CD4-positive, CD25-positive, alpha-beta regulatory T cell (primary cell): ENCODE results near the gene LRG1. TPM values are rescaled to one million over a fixed set of nuclear protein-coding genes. Genes with fewer than 3 reads are reported as not detected.
"Not testable (repeated sequence)": the region's sequence is repeated elsewhere in the genome, so short reads cannot be mapped to it uniquely, and the experiment has no call there.

Source experiments
- ATAC-seq, 2 donors: fragments of 150-1000 bp; cut with Tn5 transposase; one replicate each; pipeline ENCODE4 v1.10.0; 2021; ENCODE audit warnings: low read depth in 2 of 2, moderate number of reproducible peaks in 2 of 2, moderate library complexity in 1 of 2
- DNase-seq, 3 donors: peaks; one replicate each; pipeline versions ENCODE4 v3.0.0 to v3.0.0-alpha.2; 2012 to 2022; ENCODE audit warnings: mixed read lengths in 1 of 3
- H3K27ac ChIP-seq: one replicate; pipeline ENCODE4 v1.7.0; 2013; ENCODE audit warnings: mild to moderate bottlenecking, low read length; ENCODE audit not compliant: insufficient read depth, poor library complexity, severe bottlenecking
- H3K27me3 ChIP-seq: one replicate; pipeline ENCODE4 v1.7.0; 2013; ENCODE audit warnings: low read length; ENCODE audit not compliant: control insufficient read depth, insufficient read depth
- H3K36me3 ChIP-seq: one replicate; pipeline ENCODE4 v1.7.0; 2013; ENCODE audit warnings: mild to moderate bottlenecking, low read length, moderate library complexity; ENCODE audit not compliant: control insufficient read depth, insufficient read depth
- H3K4me1 ChIP-seq: 2 replicates; pipeline ENCODE4 v1.7.0; 2013; ENCODE audit warnings: mild to moderate bottlenecking, low read length; ENCODE audit not compliant: insufficient read depth, control insufficient read depth, poor library complexity, severe bottlenecking
- H3K4me3 ChIP-seq: one replicate; pipeline ENCODE4 v1.7.0; 2013; ENCODE audit warnings: low read depth, mild to moderate bottlenecking, low read length, moderate library complexity
- H3K9me3 ChIP-seq, 2 experiments: 1 replicate in 1 of 2; 2 replicates in 1 of 2; pipeline ENCODE4 v1.7.0; 2013; ENCODE audit warnings: low read length in 2 of 2, mild to moderate bottlenecking in 1 of 2, moderate library complexity in 1 of 2; ENCODE audit not compliant: control insufficient read depth in 2 of 2
- H3K27ac Mint-ChIP-seq, 3 donors: one replicate each; pipeline ENCODE4 v1.8.0; 2020 to 2022; ENCODE audit warnings: mild to moderate bottlenecking in 3 of 3, mixed read lengths in 3 of 3, moderate library complexity in 2 of 3
- H3K27me3 Mint-ChIP-seq: one replicate; pipeline ENCODE4 v1.8.0; 2022; ENCODE audit warnings: mild to moderate bottlenecking, mixed read lengths
- H3K36me3 Mint-ChIP-seq: one replicate; pipeline ENCODE4 v1.8.0; 2020; ENCODE audit warnings: mixed read lengths
- H3K4me1 Mint-ChIP-seq, 4 donors: one replicate each; pipeline ENCODE4 v1.8.0; 2020 to 2022; ENCODE audit warnings: mixed read lengths in 4 of 4, mild to moderate bottlenecking in 1 of 4
- H3K4me3 Mint-ChIP-seq, 4 donors: one replicate each; pipeline ENCODE4 v1.8.0; 2020 to 2022; ENCODE audit warnings: mild to moderate bottlenecking in 4 of 4, mixed read lengths in 4 of 4, moderate library complexity in 3 of 4
- H3K9me3 Mint-ChIP-seq, 7 donors: one replicate each; pipeline ENCODE4 v1.8.0; 2020 to 2022; ENCODE audit warnings: mixed read lengths in 7 of 7, mild to moderate bottlenecking in 3 of 7, moderate library complexity in 2 of 7
- polyA plus RNA-seq, 4 donors: library from polyadenylated mRNA; unstranded; fragments of 300-500 nt; fragmentation: Illumina TruSeq; gene quantifications; one replicate each; pipeline ENCODE4 v1.2.3, GENCODE V29; 2021
- total RNA-seq: library from RNA; stranded (reverse); gene quantifications from one replicate; pipeline ENCODE4 v1.2.3, GENCODE V29; 2022

Gene LRG1
- total and polyA plus RNA-seq, 5 donors from 2014 or later = 0.47 to 1.4 (median 1.1) TPM

DNA sequence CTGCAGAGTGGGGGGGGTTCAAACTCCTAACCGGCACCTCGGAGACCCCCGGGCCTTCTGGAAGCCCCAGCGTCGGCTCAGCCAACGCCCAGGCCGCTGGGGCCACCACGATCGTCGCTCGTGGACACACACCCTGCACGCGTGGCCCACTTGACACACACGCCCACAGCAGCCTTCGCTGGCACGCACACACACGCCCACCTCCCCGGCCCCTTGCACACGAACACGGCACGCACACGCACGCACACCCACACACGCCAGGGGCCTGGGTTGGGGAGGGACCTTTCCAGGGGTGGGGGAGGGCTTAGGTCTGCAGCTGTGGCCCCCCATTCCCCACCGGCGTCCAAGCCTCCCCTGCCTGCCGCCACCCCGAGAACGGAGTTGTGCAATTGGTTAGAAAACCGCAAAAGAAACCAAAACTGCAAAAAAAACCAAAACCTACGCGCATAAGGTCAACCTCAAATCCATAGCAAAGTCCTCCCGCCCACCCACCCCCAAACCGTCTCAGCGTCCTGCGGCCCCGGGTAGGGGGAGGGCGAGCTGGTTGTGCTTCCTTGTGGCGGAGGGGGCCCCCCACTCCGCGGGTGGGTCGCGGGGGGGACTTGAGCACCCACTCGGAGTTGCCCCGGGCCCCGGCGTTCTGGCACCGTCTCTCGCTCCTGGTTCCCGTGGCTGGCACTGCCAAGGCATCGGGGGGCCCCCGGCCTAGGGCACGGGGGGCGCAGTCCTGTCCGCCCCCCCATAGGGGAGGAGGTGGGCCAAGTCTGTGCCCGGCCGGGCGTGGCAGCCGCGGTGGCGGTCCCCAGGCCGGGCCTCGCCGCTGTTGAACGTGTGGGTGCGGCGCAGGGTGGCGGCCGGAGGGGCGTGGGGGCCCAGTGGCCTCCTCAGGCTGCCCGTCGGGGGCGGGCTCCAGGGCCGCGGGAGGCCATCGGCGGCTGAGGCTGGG, 3.3 kb upstream of the LRG1 start:
- Mint-ChIP-seq H3K4me3 (no peak overlapping the region), H3K4me1 (peaks cover 0 to 15% (median 5%) of the 10 kb centered on the region in 4 donors), H3K36me3 (no peaks in the 10 kb centered on the region), H3K27ac (no peak overlapping the region), H3K9me3 (peaks cover 0 to 3% (median 0%) of the 10 kb centered on the region in 7 donors), H3K27me3 (peaks cover 4% of the 10 kb centered on the region)
- ATAC-seq = no peak
- DNase-seq = no peak
- Histone ChIP-seq H3K27me3 (no peaks in the 10 kb centered on the region), H3K4me3 (no peak overlapping the region), H3K36me3 (no peaks in the 10 kb centered on the region), H3K27ac (no peak overlapping the region), H3K9me3 (no peaks in the 10 kb centered on the region), H3K4me1 (peaks cover 6% of the 10 kb centered on the region)

DNA sequence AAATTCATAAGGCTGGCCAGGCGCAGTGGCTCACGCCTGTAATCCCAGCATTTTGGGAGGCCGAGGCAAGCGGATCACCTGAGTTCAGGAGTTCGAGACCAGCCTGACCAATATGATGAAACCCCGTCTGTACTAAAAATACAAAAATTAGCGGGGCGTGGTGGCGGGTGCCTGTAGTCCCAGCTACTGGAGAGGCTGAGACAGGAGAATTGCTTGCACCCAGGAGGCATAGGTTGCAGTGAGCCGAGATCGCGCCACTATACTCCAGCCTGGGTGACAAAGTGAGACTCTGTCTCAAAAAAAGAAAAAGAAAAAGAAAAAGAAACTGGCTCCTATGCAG, 1.9 kb upstream of the LRG1 start:
- not testable (repeated sequence) for H3K27me3 Mint-ChIP-seq

DNA sequence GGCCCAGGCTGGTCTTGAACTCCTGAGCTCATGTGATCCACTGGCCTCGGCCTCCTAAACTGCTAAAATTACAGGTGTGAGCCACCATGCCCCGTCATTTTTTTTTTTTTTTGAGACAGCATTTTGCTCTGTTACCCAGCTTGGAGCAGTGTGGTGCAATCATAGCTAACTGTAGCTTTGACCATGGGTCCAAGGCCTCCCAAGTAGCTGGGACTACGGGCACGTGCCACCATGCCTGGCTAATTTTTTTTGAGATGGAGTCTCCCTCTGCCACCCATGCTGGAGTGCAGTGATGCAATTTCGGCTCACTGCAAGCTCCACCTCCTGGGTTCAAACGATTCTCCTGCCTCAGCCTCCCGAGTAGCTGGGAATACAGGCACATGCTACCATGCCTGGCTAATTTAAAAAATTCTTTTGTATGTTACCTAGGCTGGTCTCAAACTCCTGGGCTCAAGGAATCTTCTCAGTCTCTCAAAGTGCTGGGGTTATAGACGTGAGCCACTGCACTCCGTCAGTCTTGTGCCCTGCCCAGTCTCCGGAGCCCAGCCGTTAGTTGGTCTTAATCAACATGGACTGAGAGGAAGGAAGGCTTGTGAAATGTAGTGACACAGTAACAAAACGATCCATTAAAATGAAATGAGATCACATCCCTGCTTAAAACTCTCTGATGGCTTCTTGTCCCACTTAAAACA, 1.4 kb upstream of the LRG1 start:
- Histone ChIP-seq H3K4me3 (no peak overlapping the region), H3K36me3 (no peaks in the 10 kb centered on the region), H3K27ac (no peak overlapping the region), H3K4me1 (peaks cover 6% of the 10 kb centered on the region), H3K9me3 (no peaks in the 10 kb centered on the region), H3K27me3 (no peaks in the 10 kb centered on the region)
- Mint-ChIP-seq H3K9me3 (peaks cover 0 to 3% (median 0%) of the 10 kb centered on the region in 7 donors), H3K4me1 (peaks cover 0 to 15% (median 5%) of the 10 kb centered on the region in 4 donors), H3K36me3 (no peaks in the 10 kb centered on the region), H3K27me3 (no peaks in the 10 kb centered on the region), H3K27ac (no peak overlapping the region), H3K4me3 (peak overlapping the region in 1 of 4 donors; percentile 47)
- DNase-seq (no peak), ATAC-seq (no peak)

More for the DNA sequence above, 1.9 kb upstream of the LRG1 start:
- not testable (repeated sequence) for H3K27me3 ChIP-seq, H3K9me3 ChIP-seq, ATAC-seq, H3K4me3 ChIP-seq, H3K4me3 Mint-ChIP-seq, H3K36me3 ChIP-seq, H3K9me3 Mint-ChIP-seq, H3K27ac Mint-ChIP-seq, H3K27ac ChIP-seq, DNase-seq, H3K36me3 Mint-ChIP-seq, H3K4me1 ChIP-seq
- H3K4me1 Mint-ChIP-seq = peaks cover 0 to 15% (median 5%) of the 10 kb centered on the region in 4 donors

DNA sequence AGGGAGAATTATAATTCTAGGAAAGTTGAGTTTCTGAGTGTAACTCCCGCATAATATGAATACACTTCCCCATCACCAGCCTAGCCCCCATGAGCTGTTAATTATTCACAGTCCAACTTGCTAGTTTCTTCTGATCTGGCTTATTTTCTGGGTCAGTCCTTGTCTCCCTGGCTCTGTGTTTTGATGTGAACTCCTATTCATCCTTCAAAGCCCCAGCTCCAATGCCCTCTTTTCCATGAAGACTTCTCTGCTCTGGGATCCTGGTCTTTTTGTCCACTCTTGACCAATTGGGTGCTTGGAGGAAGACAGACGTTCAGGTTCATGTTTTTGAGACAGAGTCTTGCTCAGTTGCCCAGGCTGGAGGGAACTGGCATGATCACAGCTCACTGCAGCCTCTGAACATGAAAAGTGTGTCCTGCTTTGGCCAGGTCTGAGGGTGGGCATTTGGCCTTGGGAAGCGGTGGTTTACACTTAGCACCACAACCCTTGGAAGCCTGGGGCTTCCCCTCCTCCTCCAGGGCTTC, 605 bp downstream of the LRG1 start:
- Histone ChIP-seq H3K4me3 (no peak overlapping the region), H3K27ac (no peak overlapping the region), H3K27me3 (no peaks in the 10 kb centered on the region), H3K9me3 (no peaks in the 10 kb centered on the region), H3K36me3 (no peaks in the 10 kb centered on the region), H3K4me1 (peaks cover 13% of the 10 kb centered on the region)
- H3K9me3 Mint-ChIP-seq = peaks cover 0 to 3% (median 0%) of the 10 kb centered on the region in 7 donors
- H3K4me3 Mint-ChIP-seq = no peak overlapping the region
- peaks cover 4% of the 10 kb centered on the region for H3K27me3 Mint-ChIP-seq
- no peaks in the 10 kb centered on the region for H3K36me3 Mint-ChIP-seq
- ATAC-seq = no peak
- H3K27ac Mint-ChIP-seq = no peak overlapping the region
- no peak for DNase-seq
- H3K4me1 Mint-ChIP-seq = peaks cover 0 to 19% (median 7%) of the 10 kb centered on the region in 4 donors

DNA sequence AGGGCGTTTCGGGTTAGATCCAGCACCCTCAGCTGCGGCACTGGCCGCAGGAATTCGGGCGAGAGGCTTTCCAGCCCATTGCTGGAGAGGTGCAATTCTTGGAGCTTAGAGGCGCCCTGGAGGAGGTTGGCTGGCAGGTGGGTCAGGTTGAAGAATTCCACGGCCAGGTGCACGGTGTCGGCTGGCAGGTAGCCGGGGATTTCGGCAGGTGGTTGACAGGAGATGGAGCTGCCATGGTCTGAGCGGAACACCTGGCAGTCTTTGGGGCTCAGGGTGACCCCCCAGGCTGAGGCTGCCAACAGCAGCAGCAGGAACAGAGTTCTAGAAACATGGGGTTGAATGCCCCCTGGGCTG, 1.3 kb downstream of the LRG1 start:
- H3K36me3 Mint-ChIP-seq = no peaks in the 10 kb centered on the region
- no peak overlapping the region for H3K27ac Mint-ChIP-seq
- peaks cover 4% of the 10 kb centered on the region for H3K27me3 Mint-ChIP-seq
- no peak overlapping the region for H3K27ac ChIP-seq
- peaks cover 0 to 3% (median 0%) of the 10 kb centered on the region in 7 donors for H3K9me3 Mint-ChIP-seq
- no peak overlapping the region for H3K4me3 Mint-ChIP-seq
- no peak overlapping the region for H3K4me3 ChIP-seq
- H3K36me3 ChIP-seq = no peaks in the 10 kb centered on the region
- peaks cover 0 to 19% (median 7%) of the 10 kb centered on the region in 4 donors for H3K4me1 Mint-ChIP-seq
- ATAC-seq (no peak), DNase-seq (no peak)
- H3K27me3 ChIP-seq = no peaks in the 10 kb centered on the region
- H3K9me3 ChIP-seq = no peaks in the 10 kb centered on the region
- H3K4me1 ChIP-seq = peaks cover 13% of the 10 kb centered on the region

DNA sequence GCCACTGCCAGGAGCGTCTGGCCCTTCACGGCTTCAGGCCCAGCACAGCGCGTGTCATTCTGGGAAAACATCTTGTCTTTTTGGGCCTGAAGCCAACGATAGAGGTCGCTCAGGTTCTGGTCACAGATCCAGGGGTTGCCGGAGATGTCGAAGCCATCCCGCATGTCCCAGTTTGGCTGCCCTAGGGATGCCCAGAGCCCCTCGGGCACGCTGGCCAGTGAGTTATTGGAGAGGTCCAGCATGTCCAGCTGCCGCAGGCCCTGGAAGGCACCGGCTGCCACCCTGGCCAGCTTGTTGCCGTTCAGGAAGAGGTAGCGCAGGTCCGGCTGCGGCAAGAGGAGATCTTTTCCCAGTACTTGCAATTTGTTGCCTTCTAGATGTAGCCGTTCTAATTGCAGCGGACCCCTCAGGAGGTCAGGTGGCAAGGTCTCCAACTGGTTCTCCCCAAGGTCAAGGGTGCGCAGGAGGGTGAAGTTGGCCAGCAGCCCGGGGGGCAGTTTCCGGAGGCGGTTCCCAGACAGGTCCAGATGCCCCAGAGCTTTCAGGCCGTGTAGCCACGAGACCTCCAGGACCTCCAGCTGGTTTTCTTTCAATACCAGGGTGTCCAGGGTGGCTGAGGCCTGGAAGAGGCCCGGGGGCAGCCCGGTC, 1.8 kb downstream of the LRG1 start:
- Histone ChIP-seq H3K9me3 (no peaks in the 10 kb centered on the region), H3K4me1 (peaks cover 13% of the 10 kb centered on the region), H3K27me3 (no peaks in the 10 kb centered on the region), H3K4me3 (no peak overlapping the region), H3K27ac (no peak overlapping the region), H3K36me3 (no peaks in the 10 kb centered on the region)
- no peak for ATAC-seq
- Mint-ChIP-seq H3K4me1 (peaks cover 0 to 19% (median 7%) of the 10 kb centered on the region in 4 donors), H3K27ac (no peak overlapping the region), H3K4me3 (no peak overlapping the region), H3K9me3 (peaks cover 0 to 3% (median 0%) of the 10 kb centered on the region in 7 donors), H3K27me3 (peaks cover 4% of the 10 kb centered on the region), H3K36me3 (no peaks in the 10 kb centered on the region)
- DNase-seq = no peak

DNA sequence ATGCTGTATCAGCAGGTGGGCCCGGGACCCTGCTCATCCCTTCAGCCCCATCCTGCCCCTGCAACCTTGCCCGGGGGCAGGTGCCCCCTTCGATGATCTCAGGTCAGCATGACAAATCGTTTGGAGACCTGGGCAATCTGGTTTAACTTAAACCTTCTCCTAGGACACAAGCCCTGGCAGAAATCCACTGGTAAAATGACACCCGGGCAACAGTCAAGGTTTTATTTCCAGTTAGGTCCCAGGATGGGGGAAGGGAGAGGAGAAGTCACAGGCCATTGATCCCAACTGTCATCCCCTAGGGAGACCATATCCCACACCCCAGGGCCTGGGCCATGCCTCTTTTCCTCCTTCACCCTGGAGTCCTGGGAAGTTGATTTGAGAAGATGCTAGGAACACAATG, 3.0 kb downstream of the LRG1 start:
- H3K9me3 Mint-ChIP-seq = peaks cover 0 to 3% (median 0%) of the 10 kb centered on the region in 7 donors
- H3K4me3 Mint-ChIP-seq = no peak overlapping the region

More for the DNA sequence above, 3.0 kb downstream of the LRG1 start:
- no peak for DNase-seq
- Mint-ChIP-seq H3K27ac (no peak overlapping the region), H3K27me3 (peaks cover 4% of the 10 kb centered on the region), H3K4me1 (peaks cover 0 to 19% (median 7%) of the 10 kb centered on the region in 4 donors), H3K36me3 (no peaks in the 10 kb centered on the region)
- Histone ChIP-seq H3K36me3 (no peaks in the 10 kb centered on the region), H3K27me3 (no peaks in the 10 kb centered on the region), H3K4me3 (no peak overlapping the region), H3K9me3 (no peaks in the 10 kb centered on the region), H3K4me1 (peaks cover 13% of the 10 kb centered on the region), H3K27ac (no peak overlapping the region)
- no peak for ATAC-seq
